Esophagus squamous epithelium (tissue), 4 donors: ENCODE measurements around the gene GIGYF2.

Experiments
- POLR2A ChIP-seq, 4 donors: fragments of 450-650 bp; IDR thresholded peaks; one replicate each; pipeline ENCODE4 v1.6.1; 2017; ENCODE audit warnings: antibody characterized with exemption in 4 of 4, mild to moderate bottlenecking in 4 of 4, moderate library complexity in 3 of 4
- TF ChIP-seq, protein P1 (sequence below), 6 experiments: fragments of 450-650 bp in 4 of 6; fragments of 200-600 bp in 2 of 6; sonication (generic) in 2 of 6; IDR thresholded peaks; one replicate each; pipeline ENCODE4 v1.5.1; 2016 to 2019; ENCODE audit warnings: antibody characterized with exemption in 6 of 6, mild to moderate bottlenecking in 4 of 6, moderate library complexity in 4 of 6

- TF ChIP-seq, protein P1, sequence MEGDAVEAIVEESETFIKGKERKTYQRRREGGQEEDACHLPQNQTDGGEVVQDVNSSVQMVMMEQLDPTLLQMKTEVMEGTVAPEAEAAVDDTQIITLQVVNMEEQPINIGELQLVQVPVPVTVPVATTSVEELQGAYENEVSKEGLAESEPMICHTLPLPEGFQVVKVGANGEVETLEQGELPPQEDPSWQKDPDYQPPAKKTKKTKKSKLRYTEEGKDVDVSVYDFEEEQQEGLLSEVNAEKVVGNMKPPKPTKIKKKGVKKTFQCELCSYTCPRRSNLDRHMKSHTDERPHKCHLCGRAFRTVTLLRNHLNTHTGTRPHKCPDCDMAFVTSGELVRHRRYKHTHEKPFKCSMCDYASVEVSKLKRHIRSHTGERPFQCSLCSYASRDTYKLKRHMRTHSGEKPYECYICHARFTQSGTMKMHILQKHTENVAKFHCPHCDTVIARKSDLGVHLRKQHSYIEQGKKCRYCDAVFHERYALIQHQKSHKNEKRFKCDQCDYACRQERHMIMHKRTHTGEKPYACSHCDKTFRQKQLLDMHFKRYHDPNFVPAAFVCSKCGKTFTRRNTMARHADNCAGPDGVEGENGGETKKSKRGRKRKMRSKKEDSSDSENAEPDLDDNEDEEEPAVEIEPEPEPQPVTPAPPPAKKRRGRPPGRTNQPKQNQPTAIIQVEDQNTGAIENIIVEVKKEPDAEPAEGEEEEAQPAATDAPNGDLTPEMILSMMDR (IDR thresholded peaks at IDR 0.05) = no peak
- no peak for TF ChIP-seq POLR2A (IDR thresholded peaks at IDR 0.05)
These were observed 21.8 kb upstream of the GIGYF2 start for GRCh38 chr2:232675381-232675780.
